ENCODE data around the gene ESR2.

DNA sequence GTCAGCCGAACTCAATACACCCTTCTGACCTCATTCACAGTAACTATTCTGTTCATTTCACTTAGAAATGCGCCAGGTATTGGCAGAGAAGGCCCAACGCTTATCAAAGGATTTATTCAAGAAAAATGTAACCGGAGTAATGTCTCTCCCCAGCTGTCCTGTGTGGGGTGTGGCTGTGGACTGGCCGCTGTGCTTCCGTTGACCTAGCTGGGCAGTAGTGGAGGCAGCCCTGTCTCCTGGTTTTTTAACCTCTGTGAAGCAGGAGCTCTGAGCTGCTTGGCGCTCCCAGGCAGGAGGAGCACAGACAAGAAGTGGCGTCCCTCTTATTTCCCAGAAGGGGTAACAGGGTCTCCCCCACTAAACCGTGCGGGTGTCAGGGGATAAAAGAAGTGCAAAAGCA, 85.2 kb downstream of the ESR2 start:
- TF ChIP-seq, protein P1, sequence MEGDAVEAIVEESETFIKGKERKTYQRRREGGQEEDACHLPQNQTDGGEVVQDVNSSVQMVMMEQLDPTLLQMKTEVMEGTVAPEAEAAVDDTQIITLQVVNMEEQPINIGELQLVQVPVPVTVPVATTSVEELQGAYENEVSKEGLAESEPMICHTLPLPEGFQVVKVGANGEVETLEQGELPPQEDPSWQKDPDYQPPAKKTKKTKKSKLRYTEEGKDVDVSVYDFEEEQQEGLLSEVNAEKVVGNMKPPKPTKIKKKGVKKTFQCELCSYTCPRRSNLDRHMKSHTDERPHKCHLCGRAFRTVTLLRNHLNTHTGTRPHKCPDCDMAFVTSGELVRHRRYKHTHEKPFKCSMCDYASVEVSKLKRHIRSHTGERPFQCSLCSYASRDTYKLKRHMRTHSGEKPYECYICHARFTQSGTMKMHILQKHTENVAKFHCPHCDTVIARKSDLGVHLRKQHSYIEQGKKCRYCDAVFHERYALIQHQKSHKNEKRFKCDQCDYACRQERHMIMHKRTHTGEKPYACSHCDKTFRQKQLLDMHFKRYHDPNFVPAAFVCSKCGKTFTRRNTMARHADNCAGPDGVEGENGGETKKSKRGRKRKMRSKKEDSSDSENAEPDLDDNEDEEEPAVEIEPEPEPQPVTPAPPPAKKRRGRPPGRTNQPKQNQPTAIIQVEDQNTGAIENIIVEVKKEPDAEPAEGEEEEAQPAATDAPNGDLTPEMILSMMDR (IDR thresholded peaks at IDR 0.05 in 4 of 5, conservative IDR thresholded peaks at IDR 0.05 in 1 of 5) = no peak
- no peak for TF ChIP-seq POLR2A (IDR thresholded peaks at IDR 0.05)
